Stimulated activated CD4-positive, alpha-beta T cell treated with anti-CD3 and anti-CD28 coated beads, Interleukin-15, amount 100 ng/mL, for 24 hours (primary cell): ENCODE measurements around the gene FKRP.
"Not testable (repeated sequence)": the region's sequence is repeated elsewhere in the genome, so short reads cannot be mapped to it uniquely, and the experiment has no call there.

Experiments
- DNase-seq: peaks from one replicate; pipeline ENCODE4 v3.0.0-alpha.2; 2020

Gene FKRP

GRCh38 chr19:46759817-46760333 lies 14.0 kb downstream of the FKRP start:
- DNase-seq: no peak

- DNase-seq: no peak
Measured at GRCh38 chr19:46760363-46760762, 14.5 kb downstream of the FKRP start.

- not testable (repeated sequence) for DNase-seq
Measured at GRCh38 chr19:46760897-46761296, 15.0 kb downstream of the FKRP start.

DNA sequence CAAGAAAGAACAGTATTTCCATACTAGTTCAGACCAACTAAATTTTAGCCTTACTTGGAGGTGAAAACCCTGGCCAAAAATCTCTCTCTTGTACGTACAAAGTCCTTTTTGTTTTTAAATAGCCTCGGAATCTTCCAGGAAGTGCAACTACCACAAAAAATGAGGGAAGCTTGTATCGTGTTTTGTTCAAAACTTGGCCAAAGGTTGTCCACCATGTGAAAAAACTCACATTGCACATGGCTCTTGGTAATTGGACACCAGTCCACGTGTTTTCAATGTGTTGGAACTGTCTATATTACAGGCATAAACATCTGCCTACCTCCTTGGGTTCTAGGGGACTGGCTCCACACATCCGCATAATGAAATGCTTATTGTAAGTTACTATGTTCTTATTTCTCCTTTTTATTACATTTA lies 15.6 kb downstream of the FKRP start:
- DNase-seq: no peak

GRCh38 chr19:46762245-46762890 lies 16.5 kb downstream of the FKRP start:
- no peak for DNase-seq

DNA sequence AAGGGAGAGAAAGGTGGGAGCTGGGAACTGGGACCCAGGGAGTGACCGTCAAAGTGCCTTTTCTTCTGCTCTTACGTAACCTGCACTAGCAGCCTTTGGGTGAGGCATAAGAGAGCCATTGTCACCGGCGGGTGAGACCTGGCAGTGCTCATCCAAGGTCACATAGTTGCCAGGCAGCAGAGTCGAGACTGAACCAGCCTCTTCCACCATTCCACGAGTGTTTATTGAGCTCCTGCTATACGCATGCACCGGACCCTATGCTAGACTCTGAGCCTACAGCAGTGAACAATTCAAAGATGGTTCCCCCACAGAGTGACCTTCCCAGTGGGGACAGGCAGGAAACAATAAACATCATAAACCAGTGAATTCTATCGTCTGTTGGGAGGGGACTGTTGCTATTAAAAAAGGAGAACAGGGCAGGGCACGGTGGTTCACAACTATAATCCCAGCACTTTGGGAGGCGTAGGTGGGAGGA lies 19.0 kb downstream of the FKRP start:
- no peak for DNase-seq

DNA sequence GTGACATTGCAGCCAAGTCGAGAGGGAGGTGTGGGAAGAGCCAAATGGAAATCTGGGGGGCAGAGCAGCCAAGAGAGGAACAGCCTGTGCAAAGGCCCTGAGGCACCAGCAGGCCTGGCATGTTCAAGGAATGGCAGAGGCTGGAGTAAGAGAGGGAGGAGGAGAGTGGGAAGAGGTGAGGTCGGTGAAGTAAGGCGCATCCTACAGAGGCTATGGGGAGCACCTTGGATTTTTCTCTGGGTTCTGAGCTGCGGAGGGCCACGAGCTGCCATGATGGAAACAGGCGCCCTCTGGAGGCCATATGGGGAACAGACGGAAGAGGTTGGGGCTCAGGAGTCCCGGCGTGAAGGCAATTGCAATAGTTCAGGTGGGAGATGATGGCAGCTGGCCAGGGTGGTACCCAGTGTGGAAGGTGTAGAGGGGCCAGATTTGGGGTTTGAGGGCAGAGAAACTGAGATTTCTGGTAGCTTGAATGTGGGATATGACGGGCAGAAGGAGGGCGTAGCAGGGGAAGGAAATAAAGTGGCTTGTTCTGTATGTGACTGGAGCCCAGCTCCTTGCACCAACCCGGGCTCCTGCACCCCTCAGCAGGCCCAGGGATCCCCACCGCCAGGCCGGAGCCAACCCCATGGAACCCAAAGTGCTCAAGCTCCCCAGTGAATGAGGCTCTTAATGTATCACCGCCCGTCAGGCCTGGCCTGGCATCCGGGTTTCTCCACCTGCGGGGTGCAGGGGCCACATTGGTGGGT lies 20.9 kb downstream of the FKRP start:
- DNase-seq: peak; percentile 77

GRCh38 chr19:46768746-46769145 lies 22.9 kb downstream of the FKRP start:
- not testable (repeated sequence) for DNase-seq

GRCh38 chr19:46772170-46773017 lies 26.5 kb downstream of the FKRP start:
- DNase-seq: peak; percentile 37

DNA sequence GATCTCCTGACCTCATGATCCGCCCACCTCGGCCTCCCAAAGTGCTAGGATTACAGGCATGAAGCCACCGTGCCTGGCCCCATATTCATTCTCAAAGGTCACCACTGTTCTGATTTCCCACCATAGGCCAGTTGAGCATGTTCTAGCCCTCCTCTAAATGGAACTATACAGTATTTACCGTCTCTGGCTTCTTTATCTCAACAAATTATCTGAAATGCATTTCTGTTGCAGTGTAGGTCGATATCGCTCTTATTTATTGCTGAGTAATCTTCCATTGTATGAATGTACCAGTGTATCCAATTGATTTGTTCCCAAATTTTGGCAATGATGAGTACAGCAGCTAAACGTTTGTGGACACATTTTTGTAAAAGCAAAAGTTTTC lies 27.2 kb downstream of the FKRP start:
- no peak for DNase-seq

- DNase-seq: no peak
Measured at GRCh38 chr19:46775642-46776258, 29.9 kb downstream of the FKRP start.

DNA sequence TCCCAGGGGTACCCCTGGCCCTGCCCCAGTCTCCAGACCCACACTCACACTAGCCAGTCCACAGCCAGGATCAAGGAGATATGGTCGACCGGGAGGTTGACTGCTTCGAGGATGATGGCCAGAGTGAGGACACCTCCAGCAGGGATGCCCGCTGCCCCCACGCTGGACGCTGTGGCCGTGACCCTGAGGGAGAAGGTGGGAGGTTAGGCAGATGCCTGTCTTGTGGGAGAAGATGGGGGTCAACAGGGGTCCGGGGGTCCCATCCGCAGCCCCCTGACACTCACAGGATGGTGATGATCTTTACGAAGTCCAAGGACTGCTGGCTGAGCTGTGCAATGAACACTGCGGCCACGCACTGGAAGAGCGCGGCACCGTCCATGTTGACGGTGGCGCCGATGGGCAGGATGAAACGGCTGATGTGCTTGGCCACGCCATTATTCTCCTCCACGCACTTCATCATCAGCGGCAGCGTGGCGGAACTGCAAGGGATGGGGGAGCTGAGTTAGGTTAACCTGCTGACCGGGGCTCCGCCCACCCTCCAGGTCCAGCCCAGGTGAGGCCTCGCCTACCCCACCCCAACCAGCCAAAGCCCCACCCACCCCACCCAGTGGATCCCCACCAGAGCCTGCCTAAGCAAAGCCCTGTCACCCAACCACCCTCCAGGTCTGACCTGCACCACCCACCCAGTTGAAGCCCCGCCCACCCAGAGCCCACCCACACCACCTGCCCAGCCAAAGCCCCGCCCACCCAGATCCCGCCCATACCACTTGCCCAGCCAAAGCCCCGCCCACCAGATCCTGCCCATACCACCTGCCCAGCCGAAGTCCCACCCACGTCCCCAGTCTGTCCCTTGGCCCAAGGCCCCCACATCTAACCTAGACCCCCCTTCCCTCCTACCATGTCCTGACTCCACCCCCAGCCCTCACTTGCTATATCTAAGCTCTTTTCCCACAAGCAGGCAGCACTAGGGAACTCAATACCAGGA lies 31.4 kb downstream of the FKRP start:
- peak; percentile 51 for DNase-seq

DNA sequence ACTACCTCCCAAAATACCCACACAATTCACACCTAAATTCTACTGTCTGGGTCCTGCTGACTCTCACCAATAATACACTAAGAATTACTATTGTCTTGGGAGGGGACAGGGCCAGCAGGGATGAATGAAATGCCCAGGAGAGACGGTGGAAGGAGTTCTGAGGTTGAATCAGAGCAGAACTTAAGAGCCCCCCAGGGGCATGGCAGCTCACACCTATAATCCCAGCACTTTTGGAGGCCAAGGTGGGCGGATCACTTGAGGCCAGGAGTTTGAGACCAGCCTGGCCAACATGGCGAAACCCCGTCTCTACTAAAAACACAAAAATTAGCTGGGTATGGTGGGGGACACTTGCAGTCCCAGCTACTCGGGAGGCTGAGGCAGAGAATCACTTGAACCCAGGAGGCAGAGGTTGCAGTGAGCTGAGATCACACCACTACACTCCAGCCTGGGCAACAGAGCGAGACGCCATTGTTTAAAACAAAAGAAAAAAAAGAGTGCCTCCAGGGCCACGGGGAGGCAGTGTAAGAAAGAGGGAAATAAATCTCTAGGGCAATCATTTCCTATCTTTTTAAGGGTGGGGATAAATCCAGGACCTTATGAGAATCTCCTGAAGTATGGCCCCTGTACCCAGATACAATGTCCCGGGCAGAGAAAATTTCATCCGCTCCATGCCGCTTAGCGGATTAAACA lies 32.2 kb downstream of the FKRP start:
- DNase-seq: not testable (repeated sequence)

GRCh38 chr19:46782355-46783019 lies 36.6 kb downstream of the FKRP start:
- no peak for DNase-seq

DNA sequence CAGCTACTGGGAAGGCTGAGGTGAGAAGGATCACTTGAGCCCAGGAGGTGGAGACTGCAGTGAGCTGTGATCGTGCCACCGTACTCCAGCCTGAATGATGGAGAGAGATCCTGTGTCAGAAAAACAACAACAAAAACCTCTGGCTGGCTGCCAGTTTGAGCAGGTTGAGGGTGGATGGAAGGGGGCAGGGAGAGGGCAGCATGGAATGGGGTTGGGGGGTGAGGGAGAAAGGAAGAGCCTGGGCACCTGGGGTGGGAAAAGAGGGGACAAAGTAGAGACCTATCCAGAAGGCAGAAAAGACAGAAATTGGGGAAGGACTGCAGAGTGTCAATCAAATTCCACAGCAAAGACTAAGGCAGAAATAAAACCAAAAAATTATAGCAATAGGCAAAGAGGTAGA lies 37.8 kb downstream of the FKRP start:
- no peak for DNase-seq

- peak; percentile 81 for DNase-seq
Measured at GRCh38 chr19:46784262-46785053, 38.6 kb downstream of the FKRP start.

- peak; percentile 20 for DNase-seq
Measured at GRCh38 chr19:46785054-46785979, 39.5 kb downstream of the FKRP start.

- DNase-seq: no peak
Measured at GRCh38 chr19:46785980-46786235, 40.1 kb downstream of the FKRP start.
